Sigmoid colon (tissue), 4 donors: ENCODE measurements around the gene PRICKLE2.

Experiments
- EP300 ChIP-seq, 4 donors: sonication (generic); formaldehyde crosslinking; IDR thresholded peaks; one replicate each; pipeline ENCODE4 v1.6.1; 2017; ENCODE audit warnings: antibody characterized with exemption in 4 of 4
- POLR2A ChIP-seq, 2 donors: fragments of 450-650 bp; IDR thresholded peaks; one replicate each; pipeline ENCODE4 v1.6.1; 2016; ENCODE audit warnings: antibody characterized with exemption in 2 of 2, mild to moderate bottlenecking in 2 of 2, moderate library complexity in 2 of 2
- POLR2AphosphoS5 ChIP-seq, 4 donors: sonication (generic); formaldehyde crosslinking; IDR thresholded peaks; one replicate each; pipeline ENCODE4 v1.6.1; 2017; ENCODE audit warnings: antibody characterized with exemption in 4 of 4
- TF ChIP-seq, protein P1 (sequence below), 4 experiments: fragments of 450-650 bp in 3 of 4; fragments of 200-600 bp in 1 of 4; IDR thresholded peaks; one replicate each; pipeline ENCODE4 v1.5.1; 2016 to 2019; ENCODE audit warnings: antibody characterized with exemption in 4 of 4, mild to moderate bottlenecking in 3 of 4, moderate library complexity in 2 of 4

DNA sequence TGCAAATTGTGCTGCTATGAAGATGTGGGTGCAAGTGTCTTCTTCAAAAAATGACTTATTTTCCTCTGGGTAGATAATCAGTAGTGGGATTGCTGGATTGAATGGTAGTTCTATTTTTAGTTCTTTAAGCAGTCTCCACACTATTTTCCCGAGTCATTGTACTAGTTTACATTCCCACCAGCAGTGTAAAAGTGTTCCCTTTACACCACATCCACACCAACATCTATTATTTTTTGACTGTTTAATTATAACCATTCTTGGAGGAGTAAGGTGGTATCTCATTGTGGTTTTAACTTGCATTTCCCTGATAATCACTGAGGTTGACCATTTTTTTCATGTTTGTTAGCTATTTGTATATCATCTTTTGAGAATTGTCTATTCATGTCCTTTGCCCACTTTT, 182.3 kb downstream of the PRICKLE2 start:
- TF ChIP-seq, protein P1, sequence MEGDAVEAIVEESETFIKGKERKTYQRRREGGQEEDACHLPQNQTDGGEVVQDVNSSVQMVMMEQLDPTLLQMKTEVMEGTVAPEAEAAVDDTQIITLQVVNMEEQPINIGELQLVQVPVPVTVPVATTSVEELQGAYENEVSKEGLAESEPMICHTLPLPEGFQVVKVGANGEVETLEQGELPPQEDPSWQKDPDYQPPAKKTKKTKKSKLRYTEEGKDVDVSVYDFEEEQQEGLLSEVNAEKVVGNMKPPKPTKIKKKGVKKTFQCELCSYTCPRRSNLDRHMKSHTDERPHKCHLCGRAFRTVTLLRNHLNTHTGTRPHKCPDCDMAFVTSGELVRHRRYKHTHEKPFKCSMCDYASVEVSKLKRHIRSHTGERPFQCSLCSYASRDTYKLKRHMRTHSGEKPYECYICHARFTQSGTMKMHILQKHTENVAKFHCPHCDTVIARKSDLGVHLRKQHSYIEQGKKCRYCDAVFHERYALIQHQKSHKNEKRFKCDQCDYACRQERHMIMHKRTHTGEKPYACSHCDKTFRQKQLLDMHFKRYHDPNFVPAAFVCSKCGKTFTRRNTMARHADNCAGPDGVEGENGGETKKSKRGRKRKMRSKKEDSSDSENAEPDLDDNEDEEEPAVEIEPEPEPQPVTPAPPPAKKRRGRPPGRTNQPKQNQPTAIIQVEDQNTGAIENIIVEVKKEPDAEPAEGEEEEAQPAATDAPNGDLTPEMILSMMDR (IDR thresholded peaks at IDR 0.05) = no peak
- TF ChIP-seq POLR2AphosphoS5 (IDR thresholded peaks at IDR 0.05) (no peak), POLR2A (IDR thresholded peaks at IDR 0.05) (no peak), EP300 (IDR thresholded peaks at IDR 0.05) (no peak)
